MCF 10A (cell line): ENCODE data around the gene MICA. TPM values are rescaled to one million over a fixed set of nuclear protein-coding genes. Genes with fewer than 3 reads are reported as not detected.

Experiments
- BruUV-seq: library from RNA; stranded (reverse); fragments of 400-500 nt; replicated peaks from 2 replicates; lab custom pipeline; 2021; lab: Mats Ljungman, UMichigan
- CTCF ChIA-PET: fragments of 300-600 bp; sonication (Branson Sonifier 250); formaldehyde crosslinking; extraction: SDS; loops from one replicate; lab custom pipeline; 2021; ENCODE audit warnings: antibody characterized with exemption, inconsistent platforms; lab: Yijun Ruan, JAX
- POLR2A ChIA-PET: fragments of 300-600, 350-650 bp; sonication (Branson Sonifier 250); formaldehyde crosslinking; extraction: SDS; loops from one replicate; lab custom pipeline; 2020; ENCODE audit warnings: antibody characterized with exemption, inconsistent platforms; lab: Yijun Ruan, JAX
- DNase-seq: peaks from one replicate; pipeline ENCODE4 v3.0.0-alpha.2; 2018; ENCODE audit not compliant: unreplicated experiment
- H3K27ac Mint-ChIP-seq: one replicate; pipeline ENCODE4 v1.8.0; 2022; ENCODE audit warnings: mild to moderate bottlenecking, low read depth, mixed read lengths; ENCODE audit not compliant: unreplicated experiment
- H3K27me3 Mint-ChIP-seq: one replicate; pipeline ENCODE4 v1.8.0; 2022; ENCODE audit warnings: mixed read lengths; ENCODE audit not compliant: insufficient read depth, unreplicated experiment
- H3K36me3 Mint-ChIP-seq: one replicate; pipeline ENCODE4 v1.8.0; 2022; ENCODE audit warnings: mild to moderate bottlenecking, moderate library complexity, mixed read lengths; ENCODE audit not compliant: insufficient read depth, unreplicated experiment
- H3K4me1 Mint-ChIP-seq: one replicate; pipeline ENCODE4 v1.8.0; 2022; ENCODE audit warnings: mixed read lengths; ENCODE audit not compliant: insufficient read depth, unreplicated experiment
- H3K4me3 Mint-ChIP-seq: one replicate; pipeline ENCODE4 v1.8.0; 2022; ENCODE audit warnings: mild to moderate bottlenecking, moderate library complexity, mixed read lengths; ENCODE audit not compliant: unreplicated experiment
- H3K9me3 Mint-ChIP-seq: one replicate; pipeline ENCODE4 v1.8.0; 2022; ENCODE audit warnings: mixed read lengths; ENCODE audit not compliant: unreplicated experiment
- intact Hi-C: fragments of 100-400 bp; cut with micrococcal nuclease; formaldehyde crosslinking; loops from 2 replicates; pipeline ENCODE4 v1.14.1; 2022
- total RNA-seq: library from RNA; stranded (reverse); gene quantifications from 2 replicates; pipeline ENCODE4 v1.2.3, GENCODE V29; 2022
- TF ChIP-seq, protein P1 (sequence below): fragments of 200-600 bp; IDR thresholded peaks from one replicate; pipeline ENCODE4 v1.8.0; 2022; ENCODE audit warnings: antibody characterized with exemption, mild to moderate bottlenecking; ENCODE audit not compliant: unreplicated experiment

MICA gene
- total RNA-seq, 1 experiment from 2014 or later, result 18.0 TPM

DNA sequence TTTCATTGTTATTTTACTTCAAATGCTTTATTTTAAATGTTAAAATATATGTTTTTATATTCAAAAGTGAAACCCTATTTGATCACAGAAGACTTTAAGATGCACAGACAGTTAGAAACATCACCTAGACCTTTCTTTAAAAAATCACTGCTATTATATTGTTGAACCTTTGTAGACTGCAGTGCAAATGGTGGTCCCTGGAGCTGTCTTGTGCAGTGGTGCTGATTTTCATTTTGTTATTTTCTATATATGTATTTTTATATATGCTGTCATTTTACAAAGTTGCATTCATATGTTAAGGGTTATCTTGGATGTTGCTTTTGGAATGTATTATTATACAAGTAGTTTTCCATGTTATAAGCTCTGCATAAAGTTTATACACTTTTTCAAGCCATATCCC, 27.7 kb upstream of the MICA start:
- peaks cover 9% of the 10 kb centered on the region for H3K9me3 Mint-ChIP-seq
- H3K27me3 Mint-ChIP-seq, result peaks cover 52% of the 10 kb centered on the region
- ChIA-PET CTCF (interaction anchor here (2.7 kb wide), 1 partner anchor 9 kb away, joined by 16 read pairs; no protein-coding TSS in a partner anchor), POLR2A (no interaction called here)
- no peak overlapping the region for H3K4me3 Mint-ChIP-seq
- TF ChIP-seq, protein P1, sequence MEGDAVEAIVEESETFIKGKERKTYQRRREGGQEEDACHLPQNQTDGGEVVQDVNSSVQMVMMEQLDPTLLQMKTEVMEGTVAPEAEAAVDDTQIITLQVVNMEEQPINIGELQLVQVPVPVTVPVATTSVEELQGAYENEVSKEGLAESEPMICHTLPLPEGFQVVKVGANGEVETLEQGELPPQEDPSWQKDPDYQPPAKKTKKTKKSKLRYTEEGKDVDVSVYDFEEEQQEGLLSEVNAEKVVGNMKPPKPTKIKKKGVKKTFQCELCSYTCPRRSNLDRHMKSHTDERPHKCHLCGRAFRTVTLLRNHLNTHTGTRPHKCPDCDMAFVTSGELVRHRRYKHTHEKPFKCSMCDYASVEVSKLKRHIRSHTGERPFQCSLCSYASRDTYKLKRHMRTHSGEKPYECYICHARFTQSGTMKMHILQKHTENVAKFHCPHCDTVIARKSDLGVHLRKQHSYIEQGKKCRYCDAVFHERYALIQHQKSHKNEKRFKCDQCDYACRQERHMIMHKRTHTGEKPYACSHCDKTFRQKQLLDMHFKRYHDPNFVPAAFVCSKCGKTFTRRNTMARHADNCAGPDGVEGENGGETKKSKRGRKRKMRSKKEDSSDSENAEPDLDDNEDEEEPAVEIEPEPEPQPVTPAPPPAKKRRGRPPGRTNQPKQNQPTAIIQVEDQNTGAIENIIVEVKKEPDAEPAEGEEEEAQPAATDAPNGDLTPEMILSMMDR, result no peak
- H3K27ac Mint-ChIP-seq, result no peak overlapping the region
- intact Hi-C loops, result no loop called here
- BruUV-seq, result no TSS peak
- DNase-seq, result no peak
- H3K36me3 Mint-ChIP-seq, result no peaks in the 10 kb centered on the region
- H3K4me1 Mint-ChIP-seq, result no peaks in the 10 kb centered on the region

DNA sequence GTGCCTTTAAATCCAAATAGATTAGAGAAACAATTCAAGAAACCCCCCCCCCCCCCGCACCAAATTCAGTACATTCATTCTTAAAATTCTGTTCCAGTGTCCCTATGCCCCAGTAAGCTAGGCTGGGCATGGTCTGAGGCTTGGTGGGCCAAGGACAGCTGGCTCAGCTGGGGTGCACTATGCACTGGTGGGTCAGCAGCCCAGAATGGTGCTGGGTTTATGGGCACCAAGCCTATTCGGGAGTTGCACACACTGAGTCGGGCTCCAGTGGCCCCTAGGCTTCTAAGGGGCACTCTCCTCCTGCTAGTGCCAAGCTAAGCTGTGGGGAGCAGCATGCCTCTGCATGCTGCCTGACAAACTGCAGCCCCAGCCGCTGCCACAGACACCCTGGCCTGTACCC, 26.4 kb upstream of the MICA start:
- intact Hi-C loops, result no loop called here
- Mint-ChIP-seq H3K9me3 (peaks cover 5% of the 10 kb centered on the region), H3K27ac (no peak overlapping the region), H3K4me1 (no peaks in the 10 kb centered on the region), H3K4me3 (no peak overlapping the region), H3K36me3 (no peaks in the 10 kb centered on the region), H3K27me3 (peaks cover 49% of the 10 kb centered on the region)
- ChIA-PET CTCF (interaction anchor here (1.4 to 2.7 kb wide), 3 partner anchors 10 to 180 kb away, joined by 3 to 16 read pairs (median 9); no protein-coding TSS in a partner anchor), POLR2A (no interaction called here)
- no TSS peak for BruUV-seq
- TF ChIP-seq, protein P1, result no peak
- DNase-seq, result no peak

DNA sequence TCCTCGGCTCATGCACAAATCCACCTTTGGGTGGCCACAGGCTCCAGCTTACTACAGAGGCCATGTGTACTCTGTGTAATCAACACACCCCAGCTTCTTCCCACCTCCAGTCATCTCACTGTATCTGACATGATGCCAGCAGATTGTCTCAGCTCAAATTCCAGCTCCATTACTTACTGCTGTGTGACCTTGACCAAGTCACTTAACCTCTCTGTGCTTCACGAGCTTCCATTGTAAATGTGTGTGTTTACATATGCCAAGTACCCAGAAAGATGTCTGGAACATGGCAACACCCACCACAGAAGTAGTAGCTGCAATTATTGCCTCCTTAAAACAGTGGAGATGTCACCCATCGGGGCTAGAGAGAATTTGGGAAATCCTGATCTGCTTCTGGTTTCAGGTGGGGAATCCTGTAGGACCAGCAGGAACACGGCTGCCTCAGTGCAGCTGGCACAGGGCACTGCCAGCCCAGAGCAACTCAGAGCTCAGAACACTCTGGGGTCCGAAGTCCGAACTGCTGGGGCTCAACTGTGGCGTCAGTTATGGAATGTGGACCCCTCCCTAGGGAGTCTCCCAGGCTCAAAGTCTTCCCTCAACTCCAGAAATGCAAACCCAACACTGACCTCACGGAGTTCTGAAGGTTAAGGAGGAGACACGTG, 25.2 kb upstream of the MICA start:
- CTCF ChIA-PET, result interaction anchor here (0.6 to 2.6 kb wide), 5 partner anchors 12 to 743 kb away, joined by 3 to 9 read pairs (median 3); no protein-coding TSS in a partner anchor
- H3K27me3 Mint-ChIP-seq, result peaks cover 37% of the 10 kb centered on the region

DNA sequence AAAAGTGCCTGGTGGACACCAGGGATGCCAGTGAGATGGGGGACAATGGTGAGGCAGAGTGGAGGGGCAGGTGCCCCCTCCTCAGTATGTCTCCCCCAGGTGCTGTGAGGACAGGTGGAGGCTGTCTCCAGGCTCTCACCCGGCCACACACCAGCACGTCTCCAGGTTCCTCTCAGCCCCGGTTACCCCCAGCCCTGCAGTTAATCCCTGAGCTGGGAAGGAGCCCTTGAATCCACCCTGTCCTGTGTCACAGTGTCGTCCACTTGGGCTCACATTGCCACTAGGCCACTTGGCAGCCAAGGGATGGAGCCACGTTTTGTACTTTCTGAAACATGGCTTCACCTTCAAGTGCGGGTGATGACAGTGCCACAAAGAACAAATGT, 24.7 kb upstream of the MICA start:
- BruUV-seq, result no TSS peak
- no peaks in the 10 kb centered on the region for H3K36me3 Mint-ChIP-seq
- no peak for DNase-seq
- TF ChIP-seq, protein P1, result no peak
- peaks cover 36% of the 10 kb centered on the region for H3K27me3 Mint-ChIP-seq
- POLR2A ChIA-PET, result interaction anchor here (0.6 kb wide), 1 partner anchor 415 kb away, joined by 3 read pairs; no protein-coding TSS in a partner anchor
- no peak overlapping the region for H3K4me3 Mint-ChIP-seq
- H3K9me3 Mint-ChIP-seq, result no peaks in the 10 kb centered on the region
- intact Hi-C loops, result no loop called here
- H3K27ac Mint-ChIP-seq, result no peak overlapping the region
- no peaks in the 10 kb centered on the region for H3K4me1 Mint-ChIP-seq
- CTCF ChIA-PET, result interaction anchor here (0.7 to 2.6 kb wide), 2 partner anchors 17 to 182 kb away, joined by 3 to 9 read pairs; no protein-coding TSS in a partner anchor

More for the DNA sequence above, 25.2 kb upstream of the MICA start:
- Mint-ChIP-seq H3K9me3 (no peaks in the 10 kb centered on the region), H3K27ac (no peak overlapping the region), H3K4me1 (no peaks in the 10 kb centered on the region), H3K4me3 (no peak overlapping the region), H3K36me3 (no peaks in the 10 kb centered on the region)
- POLR2A ChIA-PET, result interaction anchor here (0.6 kb wide), 1 partner anchor 415 kb away, joined by 3 read pairs; no protein-coding TSS in a partner anchor
- intact Hi-C loops, result no loop called here
- DNase-seq, result no peak
- TF ChIP-seq, protein P1, result no peak
- no TSS peak for BruUV-seq
